Neural crest cell (in vitro differentiated cells): Measurements from ENCODE around the gene ITSN2. TPM values are rescaled to one million over a fixed set of nuclear protein-coding genes. Genes with fewer than 3 reads are reported as not detected.
"Not testable (repeated sequence)": the region's sequence is repeated elsewhere in the genome, so short reads cannot be mapped to it uniquely, and the experiment has no call there.

ENCODE experiments used
- DNase-seq: peaks from one replicate; pipeline ENCODE4 v3.0.0; 2021; ENCODE audit warnings: low read depth, mixed read lengths, low spot score
- H3K27ac Mint-ChIP-seq: one replicate; pipeline ENCODE4 v1.8.0; 2021; ENCODE audit warnings: mild to moderate bottlenecking, mixed read lengths; ENCODE audit not compliant: unreplicated experiment
- H3K27me3 Mint-ChIP-seq: 2 replicates; pipeline ENCODE4 v1.8.0; 2021; ENCODE audit warnings: low read depth, mild to moderate bottlenecking, mixed read lengths
- H3K36me3 Mint-ChIP-seq: 2 replicates; pipeline ENCODE4 v1.8.0; 2021; ENCODE audit warnings: low read depth, mild to moderate bottlenecking, mixed read lengths
- H3K4me1 Mint-ChIP-seq: 2 replicates; pipeline ENCODE4 v1.8.0; 2021; ENCODE audit warnings: mixed read lengths
- H3K4me3 Mint-ChIP-seq: one replicate; pipeline ENCODE4 v1.8.0; 2021; ENCODE audit warnings: mild to moderate bottlenecking, mixed read lengths
- H3K9me3 Mint-ChIP-seq: 2 replicates; pipeline ENCODE4 v1.8.0; 2021; ENCODE audit warnings: mixed read lengths
- total RNA-seq: library from RNA; stranded (reverse); gene quantifications from 2 replicates; pipeline ENCODE4 v1.2.1, GENCODE V29; 2021
- TF ChIP-seq, protein P1 (sequence below): fragments of 200-600 bp; sonication (generic); conservative IDR thresholded peaks from 2 replicates; pipeline ENCODE4 v1.5.0; 2021; ENCODE audit warnings: antibody characterized with exemption, mild to moderate bottlenecking

The ITSN2 gene
- total RNA-seq, 1 donor from 2014 or later = 13.6 TPM

DNA sequence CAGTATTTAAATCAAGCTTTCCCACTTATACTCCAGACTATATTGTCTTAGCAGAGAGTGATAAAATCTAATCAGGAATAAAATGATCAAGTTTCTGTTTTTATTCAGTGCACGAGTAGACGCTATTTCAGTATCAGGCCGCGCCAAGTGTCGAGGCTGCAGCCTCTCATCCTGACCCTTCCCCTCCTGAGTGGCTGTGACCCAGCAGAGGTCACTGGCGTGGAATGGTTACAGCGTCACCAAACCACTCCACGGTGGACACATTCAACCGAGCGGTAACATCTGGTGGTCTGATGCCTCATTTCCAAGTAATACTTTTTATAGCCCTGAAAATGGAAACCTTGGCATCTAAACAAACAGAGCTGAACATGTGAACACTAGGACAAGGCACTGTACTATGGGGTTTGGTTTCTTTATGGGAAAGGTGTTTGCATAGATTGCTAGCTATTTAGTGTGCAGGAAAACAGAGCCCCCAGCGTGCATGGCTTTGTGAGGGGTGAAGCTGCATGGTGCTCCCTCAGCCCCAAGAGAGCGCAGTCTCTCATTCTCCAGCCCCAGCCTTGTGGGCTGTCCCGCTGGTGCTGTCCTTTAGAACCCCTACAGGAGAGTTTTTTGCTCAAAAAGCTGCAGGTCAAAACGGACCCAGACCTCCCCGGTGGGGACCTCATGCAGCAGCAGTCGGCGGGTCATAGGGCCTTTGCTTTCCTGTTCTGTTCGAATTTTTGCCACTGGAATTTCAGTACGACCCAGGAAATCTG lies 157.1 kb downstream of the ITSN2 start:
- Mint-ChIP-seq H3K36me3 (peaks cover 2% of the 10 kb centered on the region), H3K27ac (no peak overlapping the region)

DNA sequence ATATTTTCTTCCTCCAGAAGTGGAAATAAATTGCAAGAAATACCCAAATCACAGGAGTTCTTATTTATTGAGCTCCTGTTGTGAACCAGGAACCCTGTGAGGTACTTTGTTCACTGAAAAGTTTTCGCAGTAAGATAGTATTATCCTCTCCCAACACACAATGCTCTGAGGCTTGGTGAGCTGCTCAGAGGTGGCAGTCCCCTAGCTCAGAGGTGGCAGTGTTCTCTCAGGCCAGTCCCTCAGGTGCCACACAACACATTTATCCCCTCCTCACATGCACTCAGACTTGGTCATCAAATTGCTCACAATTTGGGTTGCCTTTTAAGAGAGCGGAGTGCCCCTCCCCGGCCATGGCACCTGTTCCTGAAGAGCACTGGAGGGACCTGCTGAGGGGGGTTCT lies 159.5 kb downstream of the ITSN2 start:
- Mint-ChIP-seq H3K9me3 (peaks cover 4% of the 10 kb centered on the region), H3K4me1 (no peaks in the 10 kb centered on the region), H3K27me3 (no peaks in the 10 kb centered on the region), H3K36me3 (peaks cover 5% of the 10 kb centered on the region), H3K27ac (peak overlapping the region; percentile 12), H3K4me3 (no peak overlapping the region)
- no peak for DNase-seq
- TF ChIP-seq, protein P1, sequence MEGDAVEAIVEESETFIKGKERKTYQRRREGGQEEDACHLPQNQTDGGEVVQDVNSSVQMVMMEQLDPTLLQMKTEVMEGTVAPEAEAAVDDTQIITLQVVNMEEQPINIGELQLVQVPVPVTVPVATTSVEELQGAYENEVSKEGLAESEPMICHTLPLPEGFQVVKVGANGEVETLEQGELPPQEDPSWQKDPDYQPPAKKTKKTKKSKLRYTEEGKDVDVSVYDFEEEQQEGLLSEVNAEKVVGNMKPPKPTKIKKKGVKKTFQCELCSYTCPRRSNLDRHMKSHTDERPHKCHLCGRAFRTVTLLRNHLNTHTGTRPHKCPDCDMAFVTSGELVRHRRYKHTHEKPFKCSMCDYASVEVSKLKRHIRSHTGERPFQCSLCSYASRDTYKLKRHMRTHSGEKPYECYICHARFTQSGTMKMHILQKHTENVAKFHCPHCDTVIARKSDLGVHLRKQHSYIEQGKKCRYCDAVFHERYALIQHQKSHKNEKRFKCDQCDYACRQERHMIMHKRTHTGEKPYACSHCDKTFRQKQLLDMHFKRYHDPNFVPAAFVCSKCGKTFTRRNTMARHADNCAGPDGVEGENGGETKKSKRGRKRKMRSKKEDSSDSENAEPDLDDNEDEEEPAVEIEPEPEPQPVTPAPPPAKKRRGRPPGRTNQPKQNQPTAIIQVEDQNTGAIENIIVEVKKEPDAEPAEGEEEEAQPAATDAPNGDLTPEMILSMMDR = no peak

More for the DNA sequence above, 157.1 kb downstream of the ITSN2 start:
- Mint-ChIP-seq H3K9me3 (no peaks in the 10 kb centered on the region), H3K4me1 (no peaks in the 10 kb centered on the region), H3K27me3 (no peaks in the 10 kb centered on the region), H3K4me3 (no peak overlapping the region)
- DNase-seq = no peak
- TF ChIP-seq, protein P1 = no peak

DNA sequence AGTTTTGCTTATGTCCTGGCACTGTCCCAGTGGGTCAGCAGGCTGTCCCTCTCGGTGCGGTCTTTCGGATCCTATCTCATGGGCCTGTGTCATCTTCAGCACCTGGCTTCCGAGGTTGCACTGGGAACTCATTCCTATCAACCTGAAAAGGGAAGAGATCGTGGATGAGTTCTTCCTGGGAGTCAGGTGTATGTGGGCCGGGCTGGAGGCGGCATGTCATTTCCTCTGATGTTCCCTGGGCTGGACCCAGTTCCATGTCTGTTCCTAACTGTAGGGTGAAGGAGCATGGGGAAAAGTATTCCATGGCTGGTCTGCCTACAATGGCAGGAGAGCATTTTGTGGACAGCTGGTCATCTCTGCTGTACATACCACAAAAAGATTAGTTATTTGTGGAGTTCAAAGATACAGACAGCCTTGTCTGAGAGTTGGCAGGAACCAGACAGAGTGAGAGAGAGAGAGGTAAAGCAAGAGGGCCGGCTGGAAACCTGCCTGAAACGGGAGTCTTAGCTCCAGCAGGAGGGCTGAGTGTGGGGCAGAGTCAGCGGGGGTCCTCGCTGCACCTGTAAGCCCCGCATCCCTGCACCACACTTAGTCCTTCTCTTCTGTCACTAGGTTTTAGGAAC lies 160.3 kb downstream of the ITSN2 start:
- TF ChIP-seq, protein P1 = no peak
- H3K4me3 Mint-ChIP-seq = no peak overlapping the region
- peaks cover 4% of the 10 kb centered on the region for H3K9me3 Mint-ChIP-seq
- H3K27me3 Mint-ChIP-seq = no peaks in the 10 kb centered on the region
- H3K36me3 Mint-ChIP-seq = peaks cover 7% of the 10 kb centered on the region
- H3K4me1 Mint-ChIP-seq = no peaks in the 10 kb centered on the region
- no peak overlapping the region for H3K27ac Mint-ChIP-seq
- no peak for DNase-seq

DNA sequence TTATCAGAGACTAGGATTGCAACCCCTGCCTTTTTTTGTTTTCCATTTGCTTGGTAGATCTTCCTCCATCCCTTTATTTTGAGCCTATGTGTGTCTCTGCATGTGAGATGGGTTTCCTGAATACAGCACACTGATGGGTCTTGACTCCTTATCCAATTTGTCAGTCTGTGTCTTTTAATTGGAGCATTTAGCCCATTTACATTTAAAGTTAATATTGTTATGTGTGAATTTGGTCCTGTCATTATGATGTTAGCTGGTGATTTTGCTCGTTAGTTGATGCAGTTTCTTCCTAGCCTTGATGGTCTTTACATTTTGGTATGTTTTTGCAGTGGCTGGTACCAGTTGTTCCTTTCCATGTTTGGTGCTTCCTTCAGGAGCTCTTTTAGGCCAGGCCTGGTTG lies 163.1 kb downstream of the ITSN2 start:
- not testable (repeated sequence) for H3K9me3 Mint-ChIP-seq, H3K4me1 Mint-ChIP-seq, H3K27ac Mint-ChIP-seq, H3K4me3 Mint-ChIP-seq, DNase-seq, H3K27me3 Mint-ChIP-seq
- H3K36me3 Mint-ChIP-seq = peaks cover 11% of the 10 kb centered on the region

DNA sequence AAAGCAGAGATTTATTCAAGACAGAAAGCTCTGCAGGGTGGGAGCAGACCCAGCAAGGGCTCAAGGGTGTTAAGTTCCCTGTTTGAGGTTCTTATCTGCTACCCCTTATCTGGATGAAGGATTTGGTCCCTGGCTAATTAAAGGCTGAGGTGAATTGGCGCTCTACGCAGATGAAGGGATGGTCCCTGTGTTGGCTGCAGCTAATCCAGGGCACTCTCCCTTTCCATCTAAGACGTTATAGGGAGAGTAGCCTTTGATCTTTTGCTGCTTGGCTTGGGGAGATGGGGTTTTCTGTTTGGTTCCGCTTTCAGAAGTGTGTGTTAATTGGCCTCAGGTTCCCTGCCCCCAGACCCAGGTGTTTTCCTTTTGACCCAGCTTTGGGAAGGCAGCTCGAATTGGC lies 168.5 kb downstream of the ITSN2 start:
- Mint-ChIP-seq H3K4me1 (peaks cover 17% of the 10 kb centered on the region), H3K36me3 (peaks cover 25% of the 10 kb centered on the region), H3K9me3 (peaks cover 19% of the 10 kb centered on the region), H3K27ac (no peak overlapping the region), H3K27me3 (no peaks in the 10 kb centered on the region), H3K4me3 (no peak overlapping the region)
- TF ChIP-seq, protein P1 = no peak
- DNase-seq = no peak

DNA sequence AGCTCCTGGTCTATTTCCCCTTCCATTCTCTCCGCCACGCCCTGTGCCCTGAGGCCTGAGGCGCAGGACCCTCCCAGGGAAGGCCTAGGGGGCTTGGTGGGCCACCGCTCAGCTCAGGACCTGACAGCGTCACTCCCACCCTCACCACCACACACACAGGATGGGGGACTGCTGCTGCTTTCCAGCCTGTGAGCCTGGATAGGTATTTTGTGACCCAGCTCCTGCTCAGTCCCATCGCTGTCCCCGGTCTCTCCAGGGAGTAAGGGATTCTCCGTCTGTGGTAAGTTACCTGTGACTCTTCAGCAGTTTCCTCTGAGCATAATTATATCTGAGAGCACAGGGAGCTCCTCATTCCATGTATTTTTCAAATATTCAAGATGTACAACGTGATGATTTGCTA lies 169.2 kb downstream of the ITSN2 start:
- no peak for DNase-seq
- TF ChIP-seq, protein P1 = no peak
- no peak overlapping the region for H3K4me3 Mint-ChIP-seq
- H3K27ac Mint-ChIP-seq = no peak overlapping the region
- no peaks in the 10 kb centered on the region for H3K27me3 Mint-ChIP-seq
- peaks cover 23% of the 10 kb centered on the region for H3K36me3 Mint-ChIP-seq
- H3K4me1 Mint-ChIP-seq = peaks cover 17% of the 10 kb centered on the region
- peaks cover 16% of the 10 kb centered on the region for H3K9me3 Mint-ChIP-seq
